ENCODE data around the gene CLIC4.

GRCh38 chr1:24745711-24746413 lies 615 bp downstream of the CLIC4 start:
- TF ChIP-seq, protein P1, sequence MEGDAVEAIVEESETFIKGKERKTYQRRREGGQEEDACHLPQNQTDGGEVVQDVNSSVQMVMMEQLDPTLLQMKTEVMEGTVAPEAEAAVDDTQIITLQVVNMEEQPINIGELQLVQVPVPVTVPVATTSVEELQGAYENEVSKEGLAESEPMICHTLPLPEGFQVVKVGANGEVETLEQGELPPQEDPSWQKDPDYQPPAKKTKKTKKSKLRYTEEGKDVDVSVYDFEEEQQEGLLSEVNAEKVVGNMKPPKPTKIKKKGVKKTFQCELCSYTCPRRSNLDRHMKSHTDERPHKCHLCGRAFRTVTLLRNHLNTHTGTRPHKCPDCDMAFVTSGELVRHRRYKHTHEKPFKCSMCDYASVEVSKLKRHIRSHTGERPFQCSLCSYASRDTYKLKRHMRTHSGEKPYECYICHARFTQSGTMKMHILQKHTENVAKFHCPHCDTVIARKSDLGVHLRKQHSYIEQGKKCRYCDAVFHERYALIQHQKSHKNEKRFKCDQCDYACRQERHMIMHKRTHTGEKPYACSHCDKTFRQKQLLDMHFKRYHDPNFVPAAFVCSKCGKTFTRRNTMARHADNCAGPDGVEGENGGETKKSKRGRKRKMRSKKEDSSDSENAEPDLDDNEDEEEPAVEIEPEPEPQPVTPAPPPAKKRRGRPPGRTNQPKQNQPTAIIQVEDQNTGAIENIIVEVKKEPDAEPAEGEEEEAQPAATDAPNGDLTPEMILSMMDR (conservative IDR thresholded peaks at IDR 0.05 in 1 of 2, IDR thresholded peaks at IDR 0.05 in 1 of 2; ENCODE audit: extremely low read depth in 1 of 2, insufficient read depth in 1 of 2, low read depth in 1 of 2, low read length in 2 of 2): no peak
- TF ChIP-seq EZH2 (IDR thresholded peaks at IDR 0.05; ENCODE audit: borderline replicate concordance, low read length): no peak

Data from mammary epithelial cell (primary cell).